SK-N-MC (cell line): ENCODE measurements around the gene GPR4.
"Not testable (repeated sequence)": the region's sequence is repeated elsewhere in the genome, so short reads cannot be mapped to it uniquely, and the experiment has no call there.

Source experiments
- DNase-seq: peaks from one replicate; pipeline ENCODE4 v3.0.0-alpha.2; 2011; ENCODE audit warnings: low read depth, low spot score
- H3K27ac ChIP-seq: fragments of 200-600 bp; sonication (generic); 2 replicates; pipeline ENCODE4 v1.5.1; 2016; ENCODE audit warnings: mixed run types
- H3K36me3 ChIP-seq: fragments of 200-600 bp; sonication (generic); 2 replicates; pipeline ENCODE4 v1.6.1; 2017; ENCODE audit warnings: antibody characterized with exemption, low read length, mixed read lengths; ENCODE audit not compliant: insufficient read depth
- H3K4me3 ChIP-seq: fragments of 200-600 bp; sonication (generic); 2 replicates; pipeline ENCODE4 v1.5.1; 2016
- H3K9ac ChIP-seq: fragments of 200-600 bp; sonication (generic); 2 replicates; pipeline ENCODE4 v1.8.0; 2017; ENCODE audit warnings: mixed run types, mixed read lengths; ENCODE audit not compliant: insufficient read length
- H3K9me3 ChIP-seq: fragments of 200-600 bp; sonication (generic); 2 replicates; pipeline ENCODE4 v1.6.1; 2017; ENCODE audit warnings: low read depth, mild to moderate bottlenecking, antibody characterized with exemption, low read length, moderate library complexity, mixed read lengths
- EZH2 ChIP-seq: fragments of 200-600 bp; sonication (generic); IDR thresholded peaks from one replicate; pipeline ENCODE4 v1.6.1; 2017; ENCODE audit warnings: antibody characterized with exemption
- FOXP2 ChIP-seq: optimal IDR thresholded peaks from 2 replicates; pipeline ENCODE3; 2011; ENCODE audit warnings: mild to moderate bottlenecking, moderate library complexity; ENCODE audit not compliant: insufficient read depth; ENCODE audit errors: extremely low read length, control extremely low read depth
- POLR2AphosphoS5 ChIP-seq: IDR thresholded peaks from 2 replicates; pipeline ENCODE4 v1.6.1; 2012; ENCODE audit warnings: mild to moderate bottlenecking, low read depth, low read length, borderline replicate concordance

GPR4 gene

DNA sequence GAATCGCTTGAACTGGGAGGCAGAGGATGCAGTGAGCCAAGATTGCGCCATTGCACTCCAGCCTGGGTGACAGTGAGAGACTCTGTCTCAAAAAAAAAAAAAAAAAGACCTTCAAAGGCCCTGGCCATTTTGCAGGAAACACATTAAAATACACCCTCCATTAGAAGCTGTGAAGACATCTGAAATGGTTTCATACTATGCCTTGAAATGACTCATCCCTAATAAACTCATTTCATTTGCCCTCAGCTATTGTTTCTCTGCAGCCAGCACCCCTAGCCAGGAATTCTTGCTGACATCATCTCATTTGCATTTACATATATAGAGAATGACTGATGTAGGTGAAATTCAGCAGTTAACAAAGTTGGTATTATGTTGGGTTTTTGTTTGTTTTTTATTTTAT is 28.5 kb upstream of the GPR4 start:
- DNase-seq: no peak
- no peak for TF ChIP-seq EZH2
- no peak for TF ChIP-seq FOXP2
- TF ChIP-seq POLR2AphosphoS5: no peak
- Histone ChIP-seq H3K36me3 (no peaks in the 10 kb centered on the region; the same call in 1 of the 2 replicates), H3K27ac (peak overlapping the region; percentile 60; the same call in 1 of the 2 replicates), H3K4me3 (no peak overlapping the region), H3K9me3 (no peaks in the 10 kb centered on the region), H3K9ac (no peak overlapping the region)

DNA sequence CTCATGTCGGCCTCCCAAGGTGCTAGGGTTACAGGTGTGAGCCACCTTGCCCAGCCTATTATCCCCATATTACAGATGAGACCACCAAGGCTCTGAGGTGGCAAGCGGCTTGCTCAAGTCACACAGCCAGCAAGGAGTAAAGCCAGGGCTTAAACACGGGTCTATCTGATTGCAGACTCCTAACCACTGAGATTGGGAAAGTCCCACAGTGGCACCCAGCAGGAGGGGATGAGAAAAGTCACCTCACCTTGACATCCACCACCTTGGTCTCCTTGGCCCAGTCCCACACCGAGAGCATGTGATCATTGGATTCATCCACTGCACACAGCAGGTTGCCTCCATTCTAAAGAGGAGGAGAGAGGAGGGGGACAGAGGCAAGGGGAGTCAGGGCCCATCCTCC is 27.7 kb upstream of the GPR4 start:
- TF ChIP-seq FOXP2: no peak
- TF ChIP-seq POLR2AphosphoS5: no peak
- no peak for TF ChIP-seq EZH2
- no peak overlapping the region for H3K27ac ChIP-seq
- H3K9ac ChIP-seq: no peak overlapping the region
- DNase-seq: no peak
- no peaks in the 10 kb centered on the region; the same call in 1 of the 2 replicates for H3K36me3 ChIP-seq
- no peaks in the 10 kb centered on the region for H3K9me3 ChIP-seq
- H3K4me3 ChIP-seq: no peak overlapping the region

DNA sequence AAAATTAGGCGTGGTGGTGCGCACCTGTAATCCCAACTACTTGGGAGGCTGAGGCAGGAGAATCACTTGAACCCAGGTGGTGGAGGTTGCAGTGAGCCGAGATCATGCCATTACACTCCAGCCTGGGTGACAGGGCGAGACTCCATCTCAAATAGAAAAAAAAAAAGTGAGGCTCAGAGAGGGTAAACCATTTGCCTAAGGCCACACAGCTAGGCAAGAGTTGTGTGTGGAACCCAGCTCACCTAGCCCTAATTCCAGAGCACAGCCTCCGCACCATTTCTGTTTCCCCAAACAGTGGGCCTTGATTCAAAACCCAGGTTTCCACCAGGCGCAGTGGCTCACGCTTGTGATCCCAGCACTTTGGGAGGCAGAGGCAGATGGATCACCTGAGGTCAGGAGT is 26.2 kb upstream of the GPR4 start:
- DNase-seq, H3K9me3 ChIP-seq, H3K9ac ChIP-seq, H3K4me3 ChIP-seq, H3K36me3 ChIP-seq, H3K27ac ChIP-seq: not testable (repeated sequence)

DNA sequence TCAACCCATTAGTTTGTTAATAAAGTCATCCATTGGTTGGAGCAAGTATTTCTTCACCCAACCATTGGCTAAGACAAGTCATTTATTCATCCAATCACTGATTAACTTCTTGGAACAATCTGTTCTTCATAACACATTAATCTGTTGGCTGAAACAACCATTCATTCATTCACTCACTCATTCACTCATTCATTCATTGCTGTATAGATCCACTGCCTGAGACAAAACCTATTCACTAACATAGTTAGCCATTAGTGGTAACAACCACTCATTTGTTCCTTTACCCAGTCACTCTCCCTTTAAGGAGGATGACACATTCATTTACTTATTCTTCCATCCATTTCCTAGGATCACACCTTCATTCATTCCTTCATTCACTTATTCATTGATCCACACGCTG is 22.0 kb upstream of the GPR4 start:
- no peaks in the 10 kb centered on the region; the same call in 1 of the 2 replicates for H3K36me3 ChIP-seq

DNA sequence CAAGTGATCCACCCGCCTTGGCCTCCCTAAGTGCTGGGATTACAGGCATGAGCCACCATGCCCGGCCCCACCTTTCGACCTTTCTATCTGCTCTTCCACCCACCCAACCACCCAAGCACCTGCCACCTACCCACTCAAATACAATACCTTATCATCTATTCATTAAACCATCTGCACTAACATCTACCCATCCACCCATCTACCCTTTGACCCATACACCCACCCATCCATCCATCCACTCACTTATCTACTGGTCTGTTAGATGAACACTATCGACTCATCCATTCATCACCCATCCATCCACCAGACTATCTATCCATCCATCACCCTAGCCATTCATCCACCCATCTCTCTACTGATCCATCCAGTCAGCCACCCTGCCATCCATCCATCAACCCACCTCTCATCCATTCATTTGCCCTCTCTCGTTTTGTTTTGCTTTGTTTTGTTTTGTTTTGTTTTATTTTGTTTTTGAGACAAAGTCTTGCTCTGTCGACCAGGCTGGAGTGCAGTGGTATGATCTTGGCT is 20.0 kb upstream of the GPR4 start:
- TF ChIP-seq EZH2 (no peak), FOXP2 (no peak), POLR2AphosphoS5 (no peak)
- Histone ChIP-seq H3K4me3 (no peak overlapping the region), H3K27ac (no peak overlapping the region), H3K9me3 (no peaks in the 10 kb centered on the region), H3K36me3 (no peaks in the 10 kb centered on the region), H3K9ac (no peak overlapping the region)
- no peak for DNase-seq

More for the DNA sequence above, 22.0 kb upstream of the GPR4 start:
- DNase-seq: no peak
- Histone ChIP-seq H3K27ac (no peak overlapping the region), H3K9me3 (no peaks in the 10 kb centered on the region), H3K9ac (no peak overlapping the region), H3K4me3 (no peak overlapping the region)
- TF ChIP-seq POLR2AphosphoS5: no peak
- TF ChIP-seq EZH2: no peak
- no peak for TF ChIP-seq FOXP2

DNA sequence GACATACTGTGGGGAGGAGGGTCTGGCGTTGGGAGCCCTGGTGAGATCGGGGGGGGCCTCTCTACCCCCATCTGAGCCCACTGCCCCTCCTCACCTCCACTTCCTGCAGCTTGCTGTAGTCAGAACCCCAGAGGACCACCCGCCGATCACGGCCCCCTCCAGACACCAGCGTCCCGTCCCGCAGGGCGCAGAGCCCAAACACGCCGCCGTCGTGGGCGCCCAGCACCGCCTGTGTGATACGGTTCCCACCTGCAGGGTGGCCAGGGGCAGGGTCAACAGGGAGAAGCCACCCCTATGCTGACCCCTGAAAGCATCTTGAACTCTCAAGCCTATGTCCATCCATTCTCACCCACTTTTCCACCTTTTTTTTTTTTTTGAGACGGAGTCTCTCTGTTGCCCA is 19.4 kb upstream of the GPR4 start:
- Histone ChIP-seq H3K9me3 (no peaks in the 10 kb centered on the region), H3K9ac (no peak overlapping the region), H3K27ac (no peak overlapping the region), H3K4me3 (no peak overlapping the region), H3K36me3 (no peaks in the 10 kb centered on the region)
- no peak for DNase-seq
- TF ChIP-seq EZH2: no peak
- no peak for TF ChIP-seq FOXP2
- TF ChIP-seq POLR2AphosphoS5: no peak

DNA sequence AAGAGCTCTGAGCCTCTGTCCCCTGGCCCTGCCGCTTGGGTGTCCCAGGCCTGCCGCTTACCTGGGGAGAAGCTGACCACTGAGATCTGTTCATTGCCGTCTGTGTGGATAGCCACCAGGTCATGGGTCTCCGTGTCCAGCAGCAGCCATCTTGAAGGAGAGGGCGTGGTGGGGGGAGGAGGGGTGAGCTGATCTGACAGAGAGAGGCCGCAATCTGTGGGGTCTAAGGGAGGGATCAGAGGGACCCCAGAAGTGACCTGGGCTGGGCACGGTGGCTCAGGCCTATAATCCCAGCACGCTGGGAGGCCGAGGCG is 14.6 kb upstream of the GPR4 start:
- no peak overlapping the region for H3K9ac ChIP-seq
- H3K4me3 ChIP-seq: no peak overlapping the region; the same call in 1 of the 2 replicates
- no peak overlapping the region for H3K27ac ChIP-seq
- TF ChIP-seq FOXP2 (no peak), POLR2AphosphoS5 (no peak), EZH2 (no peak)
- peaks cover 4% of the 10 kb centered on the region; the same call in 1 of the 2 replicates for H3K36me3 ChIP-seq
- DNase-seq: no peak
- H3K9me3 ChIP-seq: no peaks in the 10 kb centered on the region

DNA sequence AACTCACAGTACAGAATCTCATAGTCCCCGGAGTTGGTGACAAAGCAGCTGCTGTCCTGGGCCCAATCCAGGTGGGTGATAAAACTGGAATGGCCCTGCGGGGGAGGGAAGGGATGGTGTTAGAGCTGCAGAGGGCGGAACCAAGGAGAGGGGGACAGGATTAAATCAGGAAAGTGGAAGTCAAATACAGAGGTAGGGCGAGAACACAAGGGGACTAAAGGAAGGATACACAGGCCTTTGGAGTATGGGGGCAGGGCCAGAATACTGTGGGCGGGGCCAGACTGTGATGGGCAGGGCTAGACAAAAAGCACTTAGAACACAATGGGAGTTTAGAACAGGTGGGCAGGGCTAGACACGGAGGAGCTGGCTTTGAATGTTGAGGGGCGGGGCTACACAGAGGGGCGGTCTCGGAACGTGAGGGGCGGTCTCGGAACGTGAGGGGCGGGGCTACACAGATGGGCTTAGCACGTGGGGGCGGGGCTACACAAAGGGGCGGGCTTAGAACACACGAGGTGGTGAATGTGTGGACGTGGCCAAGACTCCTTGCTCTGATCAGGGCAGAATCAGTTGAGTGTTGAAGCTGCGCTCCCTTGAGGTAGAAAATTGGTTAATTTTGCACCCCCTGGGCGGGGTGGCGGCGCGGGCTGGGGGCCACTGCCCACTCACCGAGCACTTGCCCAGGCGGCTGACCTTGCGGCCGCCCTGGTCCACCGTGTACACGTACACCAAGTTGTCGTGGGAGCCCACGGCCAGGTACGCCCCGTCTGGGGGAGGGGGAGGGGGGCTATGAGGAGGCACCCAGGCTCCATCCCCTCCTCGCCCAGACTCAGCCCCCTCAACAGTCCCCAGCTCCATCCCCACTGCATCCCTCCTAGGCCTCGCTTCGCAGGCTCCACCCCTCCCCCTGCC is 14.0 kb upstream of the GPR4 start:
- TF ChIP-seq POLR2AphosphoS5 (no peak), EZH2 (no peak), FOXP2 (no peak)

DNA sequence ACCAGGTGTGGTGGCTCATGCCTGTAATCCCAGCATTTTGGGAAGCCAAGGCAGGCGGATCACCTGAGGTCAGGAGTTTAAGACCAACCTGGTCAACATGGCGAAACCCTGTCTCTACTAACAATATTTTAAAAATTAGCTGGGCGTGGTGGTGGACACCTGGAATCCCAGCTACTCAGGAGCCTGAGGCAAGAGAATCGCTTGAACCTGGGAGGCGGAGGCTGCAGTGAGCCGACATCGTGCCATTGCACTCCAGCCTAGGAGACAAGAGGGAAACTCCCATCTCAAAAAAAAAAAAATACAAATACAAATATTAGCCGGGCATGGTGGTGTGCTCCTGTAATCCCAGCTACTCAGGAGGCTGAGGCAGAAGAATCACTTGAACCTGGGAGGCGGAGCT is 13.0 kb upstream of the GPR4 start:
- not testable (repeated sequence) for DNase-seq, H3K9me3 ChIP-seq, H3K36me3 ChIP-seq, H3K4me3 ChIP-seq, H3K9ac ChIP-seq, H3K27ac ChIP-seq

More for the DNA sequence above, 14.0 kb upstream of the GPR4 start:
- Histone ChIP-seq H3K36me3 (peaks cover 4% of the 10 kb centered on the region; the same call in 1 of the 2 replicates), H3K4me3 (peak overlapping the region; percentile 29; the same call in 1 of the 2 replicates), H3K27ac (peak overlapping the region; percentile 65), H3K9me3 (no peaks in the 10 kb centered on the region), H3K9ac (no peak overlapping the region)
- DNase-seq: peak; percentile 76
